Upper lobe of left lung (tissue), 6 donors: ENCODE measurements around the gene ST3GAL3. TPM values are rescaled to one million over a fixed set of nuclear protein-coding genes. Genes with fewer than 3 reads are reported as not detected.

Experiments used
- ATAC-seq, 2 donors: fragments of 200-7000 bp; cut with Tn5 transposase; one replicate each; pipeline ENCODE4 v1.9.1; 2022; ENCODE audit warnings: mild to moderate bottlenecking in 2 of 2, moderate library complexity in 2 of 2; ENCODE audit not compliant: low FRiP score in 2 of 2
- DNase-seq, 2 donors: peaks; one replicate each; pipeline ENCODE4 v3.0.0-alpha.2; 2019 to 2020
- H3K27ac ChIP-seq, 4 donors: fragments of 200-600 bp; sonication (generic); one replicate each; pipeline ENCODE4 v1.5.1; 2016 to 2019
- H3K27me3 ChIP-seq, 4 donors: fragments of 200-600 bp; sonication (generic); one replicate each; pipeline ENCODE4 v1.5.1; 2017 to 2019
- H3K36me3 ChIP-seq, 4 donors: fragments of 200-600 bp; sonication (generic); one replicate each; pipeline ENCODE4 v1.5.1; 2016 to 2019
- H3K4me1 ChIP-seq, 4 donors: fragments of 200-600 bp; sonication (generic); one replicate each; pipeline ENCODE4 v1.5.1; 2018 to 2019
- H3K4me3 ChIP-seq, 4 donors: fragments of 200-600 bp; sonication (generic); one replicate each; pipeline ENCODE4 v1.5.1; 2017 to 2019; ENCODE audit warnings: mild to moderate bottlenecking in 2 of 4, moderate library complexity in 1 of 4
- H3K9me3 ChIP-seq, 4 donors: fragments of 200-600 bp; sonication (generic); one replicate each; pipeline ENCODE4 v1.5.1; 2018 to 2019
- EP300 ChIP-seq, 4 donors: sonication (generic); formaldehyde crosslinking; IDR thresholded peaks; one replicate each; pipeline ENCODE4 v1.5.1; 2017; ENCODE audit warnings: antibody characterized with exemption in 4 of 4, control low read depth in 2 of 4
- POLR2A ChIP-seq, 4 donors: fragments of 450-650 bp; IDR thresholded peaks; one replicate each; pipeline ENCODE4 v1.5.1; 2016 to 2017; ENCODE audit warnings: antibody characterized with exemption in 4 of 4, mild to moderate bottlenecking in 2 of 4
- POLR2AphosphoS5 ChIP-seq, 2 donors: sonication (generic); formaldehyde crosslinking; IDR thresholded peaks; one replicate each; pipeline ENCODE4 v1.5.1; 2017; ENCODE audit warnings: antibody characterized with exemption in 2 of 2
- WGBS, 2 donors: methylation state at CpG; one replicate each; pipeline ENCODE4 v1.1.5; 2017 to 2018; 5-methylcytosine and 5-hydroxymethylcytosine counted together
- total RNA-seq, 6 donors: library from RNA; depleted of rRNA in 4 of 6; stranded (reverse); fragments of >200 nt in 4 of 6; gene quantifications; one replicate each; pipeline versions ENCODE4 v1.1.0 to v1.2.1, GENCODE V29; 2016 to 2021
- TF ChIP-seq, protein P1 (sequence below), 6 experiments: fragments of 450-650 bp in 4 of 6; fragments of 200-600 bp in 2 of 6; sonication (generic) in 2 of 6; IDR thresholded peaks; one replicate each; pipeline ENCODE4 v1.5.1; 2016 to 2019; ENCODE audit warnings: antibody characterized with exemption in 6 of 6
- donor health status: DM: no; HTN: no; CAD: no; lungs with moderate emphysema.
- donor health status: DM: no; HTN: yes; CAD: no; lungs with severe emphysema.

Gene ST3GAL3
- total RNA-seq, 6 donors from 2014 or later, result 14.4 to 46.1 (median 19.2) TPM

DNA sequence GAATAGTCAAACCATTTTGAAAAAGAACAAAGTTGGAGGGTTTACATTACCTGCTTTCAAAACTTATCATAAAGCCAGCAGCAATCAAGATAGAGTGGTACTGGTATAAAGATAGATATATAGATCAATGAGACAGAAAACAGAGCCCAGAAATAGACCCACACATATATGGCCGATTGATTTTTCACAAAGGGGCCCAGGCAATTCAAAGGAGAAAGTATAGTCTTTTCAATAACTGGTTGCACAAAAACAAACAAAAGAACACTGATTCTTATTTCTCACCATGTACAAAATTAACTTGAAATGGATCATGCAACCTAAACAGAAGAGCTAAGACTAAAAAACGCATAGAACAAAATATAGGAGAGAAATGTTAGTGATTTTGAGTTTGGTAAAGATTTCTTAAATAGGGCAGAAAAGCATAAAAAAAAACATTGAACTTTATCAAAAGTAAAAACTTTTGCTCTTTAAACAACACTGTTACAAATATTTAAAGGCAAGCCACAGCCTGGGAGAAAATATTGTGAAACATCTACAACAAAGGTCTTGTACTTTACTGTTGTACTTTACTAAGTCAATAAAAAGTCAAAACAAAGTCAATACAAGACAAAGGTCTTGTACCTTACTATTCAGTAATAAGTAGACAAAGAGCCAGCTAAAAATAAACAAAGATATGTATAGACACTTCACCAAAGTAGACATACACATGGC, 50.2 kb downstream of the ST3GAL3 start:
- Histone ChIP-seq H3K27ac (no peak overlapping the region), H3K36me3 (no peaks in the 10 kb centered on the region), H3K4me3 (no peak overlapping the region), H3K9me3 (no peaks in the 10 kb centered on the region), H3K27me3 (no peaks in the 10 kb centered on the region), H3K4me1 (no peaks in the 10 kb centered on the region)
- TF ChIP-seq POLR2A (IDR thresholded peaks at IDR 0.05) (no peak), EP300 (IDR thresholded peaks at IDR 0.05) (no peak), POLR2AphosphoS5 (IDR thresholded peaks at IDR 0.05) (no peak)
- TF ChIP-seq, protein P1, sequence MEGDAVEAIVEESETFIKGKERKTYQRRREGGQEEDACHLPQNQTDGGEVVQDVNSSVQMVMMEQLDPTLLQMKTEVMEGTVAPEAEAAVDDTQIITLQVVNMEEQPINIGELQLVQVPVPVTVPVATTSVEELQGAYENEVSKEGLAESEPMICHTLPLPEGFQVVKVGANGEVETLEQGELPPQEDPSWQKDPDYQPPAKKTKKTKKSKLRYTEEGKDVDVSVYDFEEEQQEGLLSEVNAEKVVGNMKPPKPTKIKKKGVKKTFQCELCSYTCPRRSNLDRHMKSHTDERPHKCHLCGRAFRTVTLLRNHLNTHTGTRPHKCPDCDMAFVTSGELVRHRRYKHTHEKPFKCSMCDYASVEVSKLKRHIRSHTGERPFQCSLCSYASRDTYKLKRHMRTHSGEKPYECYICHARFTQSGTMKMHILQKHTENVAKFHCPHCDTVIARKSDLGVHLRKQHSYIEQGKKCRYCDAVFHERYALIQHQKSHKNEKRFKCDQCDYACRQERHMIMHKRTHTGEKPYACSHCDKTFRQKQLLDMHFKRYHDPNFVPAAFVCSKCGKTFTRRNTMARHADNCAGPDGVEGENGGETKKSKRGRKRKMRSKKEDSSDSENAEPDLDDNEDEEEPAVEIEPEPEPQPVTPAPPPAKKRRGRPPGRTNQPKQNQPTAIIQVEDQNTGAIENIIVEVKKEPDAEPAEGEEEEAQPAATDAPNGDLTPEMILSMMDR (IDR thresholded peaks at IDR 0.05), result no peak
- ATAC-seq, result no peak
- DNase-seq, result no peak
- WGBS, 2 donors, result 81 to 90% methylated on average over 2 of the region's 2 CpGs

DNA sequence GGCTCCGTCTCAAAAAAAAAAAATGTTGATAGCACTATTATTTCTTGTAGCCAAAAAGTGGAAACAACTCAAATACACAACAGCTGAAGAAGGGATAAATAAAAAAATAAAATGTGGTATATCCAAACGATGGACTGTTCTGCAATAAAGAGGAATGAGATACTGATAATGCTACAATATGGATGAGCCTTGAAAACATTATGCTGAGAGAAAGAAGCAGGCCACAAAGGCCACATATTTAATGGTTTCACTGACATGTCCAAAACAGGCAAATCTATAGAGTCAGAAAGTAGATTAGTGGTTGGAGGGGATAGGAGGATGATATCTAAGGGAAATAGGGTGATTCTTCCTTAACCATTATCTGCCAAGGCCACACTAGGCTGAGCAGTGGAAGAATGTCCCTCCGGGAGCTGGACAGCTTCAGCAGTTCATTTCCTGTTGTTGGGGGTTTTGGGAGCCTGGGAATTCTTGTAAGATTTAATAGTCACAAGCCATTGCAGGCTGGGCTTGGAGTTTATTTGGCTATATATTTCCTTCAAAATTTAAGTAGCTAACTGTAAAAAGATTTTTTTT, 53.5 kb downstream of the ST3GAL3 start:
- H3K36me3 ChIP-seq, result no peaks in the 10 kb centered on the region
- DNase-seq (no peak), ATAC-seq (no peak)
- no peak overlapping the region for H3K4me3 ChIP-seq
- H3K4me1 ChIP-seq, result peaks cover 0 to 9% (median 7%) of the 10 kb centered on the region in 4 donors
- no peak overlapping the region for H3K27ac ChIP-seq
- no peaks in the 10 kb centered on the region for H3K9me3 ChIP-seq
- 68 to 77% methylated on average over 3 of the region's 3 CpGs for WGBS, 2 donors
- no peaks in the 10 kb centered on the region for H3K27me3 ChIP-seq
- TF ChIP-seq POLR2AphosphoS5 (IDR thresholded peaks at IDR 0.05) (no peak), EP300 (IDR thresholded peaks at IDR 0.05) (no peak), POLR2A (IDR thresholded peaks at IDR 0.05) (no peak)
- TF ChIP-seq, protein P1 (IDR thresholded peaks at IDR 0.05), result no peak

GRCh38 chr1:43763497-43763973, 56.2 kb downstream of the ST3GAL3 start:
- DNase-seq (peak in 1 of 2 donors; percentile 74), ATAC-seq (peak; percentile 89 to 95)
- H3K9me3 ChIP-seq, result no peaks in the 10 kb centered on the region
- 1 to 2% methylated on average over 4 of the region's 4 CpGs for WGBS, 2 donors
- H3K36me3 ChIP-seq, result no peaks in the 10 kb centered on the region
- no peak overlapping the region for H3K4me3 ChIP-seq
- no peaks in the 10 kb centered on the region for H3K27me3 ChIP-seq
- H3K4me1 ChIP-seq, result peaks cover 0 to 20% (median 11%) of the 10 kb centered on the region in 4 donors
- no peak overlapping the region for H3K27ac ChIP-seq
- TF ChIP-seq EP300 (IDR thresholded peaks at IDR 0.05), result no peak
- TF ChIP-seq, protein P1 (IDR thresholded peaks at IDR 0.05), result peak; percentile 73 to 91 (median 83)

GRCh38 chr1:43764581-43764980, 57.2 kb downstream of the ST3GAL3 start:
- TF ChIP-seq, protein P1 (IDR thresholded peaks at IDR 0.05), result no peak
- TF ChIP-seq POLR2AphosphoS5 (IDR thresholded peaks at IDR 0.05) (no peak), POLR2A (IDR thresholded peaks at IDR 0.05) (no peak), EP300 (IDR thresholded peaks at IDR 0.05) (no peak)
- WGBS, 2 donors, result 86 to 88% methylated on average over 6 of the region's 6 CpGs

More at GRCh38 chr1:43764581-43764980, 57.2 kb downstream of the ST3GAL3 start:
- no peak overlapping the region for H3K27ac ChIP-seq
- no peaks in the 10 kb centered on the region for H3K9me3 ChIP-seq
- no peak for DNase-seq
- no peak overlapping the region for H3K4me3 ChIP-seq
- H3K27me3 ChIP-seq, result no peaks in the 10 kb centered on the region
- no peaks in the 10 kb centered on the region for H3K36me3 ChIP-seq
- H3K4me1 ChIP-seq, result peaks cover 0 to 20% (median 11%) of the 10 kb centered on the region in 4 donors
- ATAC-seq, result no peak
